H1 (cell line): ENCODE data around the gene PROSER2. TPM values are rescaled to one million over a fixed set of nuclear protein-coding genes. Genes with fewer than 3 reads are reported as not detected.
A peak's percentile ranks its signal among the peaks of the same experiment; 100 is the strongest.

Experiments
- CTCF ChIA-PET: fragments of 300-600 bp; sonication (Branson Sonifier 250); formaldehyde crosslinking; loops from one replicate; lab custom pipeline; 2021; ENCODE audit not compliant: partially characterized antibody; lab: Charles Lee
- POLR2A ChIA-PET: fragments of 300-600 bp; sonication (Branson Sonifier 250); formaldehyde crosslinking; loops from one replicate; lab custom pipeline; 2021; ENCODE audit warnings: inconsistent platforms; ENCODE audit not compliant: partially characterized antibody; lab: Charles Lee
- DNase-seq, 2 experiments: peaks; one replicate each; pipeline versions ENCODE4 v3.0.0 to v3.0.0-alpha.2; 2010 to 2022; ENCODE audit warnings: low spot score in 2 of 2, low read depth in 1 of 2, mixed read lengths in 1 of 2
- FAIRE-seq: peaks from 2 replicates; lab custom pipeline; 2011; peaks lifted over from hg19 to GRCh38; lab: Jason Lieb, UNC
- H2AFZ ChIP-seq: 2 replicates; pipeline ENCODE4 v1.8.1; 2012; ENCODE audit warnings: low read length, inconsistent platforms
- H2AK5ac ChIP-seq: 2 replicates; pipeline ENCODE4 v1.6.1; 2013; ENCODE audit warnings: low read depth, low read length
- H2BK120ac ChIP-seq: replicated peaks from 2 replicates; pipeline ENCODE3; 2013; ENCODE audit warnings: low read depth, low read length, inconsistent platforms
- H2BK12ac ChIP-seq: 2 replicates; pipeline ENCODE4 v1.6.1; 2013; ENCODE audit warnings: low read depth, low read length
- H2BK15ac ChIP-seq: 2 replicates; pipeline ENCODE4 v1.6.1; 2013; ENCODE audit warnings: low read length
- H2BK20ac ChIP-seq: 2 replicates; pipeline ENCODE4 v1.6.1; 2013; ENCODE audit warnings: low read length
- H2BK5ac ChIP-seq: 2 replicates; pipeline ENCODE4 v1.6.1; 2013; ENCODE audit warnings: low read depth, low read length
- H3K14ac ChIP-seq: 2 replicates; pipeline ENCODE4 v1.6.1; 2013; ENCODE audit warnings: inconsistent platforms; ENCODE audit not compliant: insufficient read length
- H3K18ac ChIP-seq: 2 replicates; pipeline ENCODE4 v1.6.1; 2013; ENCODE audit warnings: low read length; ENCODE audit errors: extremely low read depth
- H3K23ac ChIP-seq: 2 replicates; pipeline ENCODE4 v1.6.1; 2013; ENCODE audit warnings: inconsistent platforms; ENCODE audit not compliant: insufficient read length
- H3K23me2 ChIP-seq: 2 replicates; pipeline ENCODE4 v1.6.1; 2013; ENCODE audit warnings: low read depth, low read length
- H3K27ac ChIP-seq: 2 replicates; pipeline ENCODE4 v1.6.1; 2011; ENCODE audit warnings: low read depth, low read length, inconsistent platforms
- H3K27me3 ChIP-seq, 4 experiments: replicated peaks in 1 of 4; 1 replicate in 1 of 4; 2 replicates in 3 of 4; pipeline versions ENCODE4 v1.6.1 to v1.8.1; 2011 to 2013; ENCODE audit warnings: low read length in 3 of 4, mild to moderate bottlenecking in 3 of 4, inconsistent platforms in 2 of 4, mixed read lengths in 2 of 4, moderate library complexity in 1 of 4; ENCODE audit not compliant: control insufficient read depth in 3 of 4, insufficient read depth in 3 of 4; ENCODE audit errors: extremely low read depth in 1 of 4
- H3K36me3 ChIP-seq, 4 experiments: 2 replicates each; pipeline versions ENCODE4 v1.6.1 to v1.8.1; 2011 to 2013; ENCODE audit warnings: mild to moderate bottlenecking in 4 of 4, low read length in 3 of 4, moderate library complexity in 2 of 4, control low read depth in 1 of 4, inconsistent platforms in 1 of 4; ENCODE audit not compliant: insufficient read depth in 4 of 4, control insufficient read depth in 2 of 4
- H3K4ac ChIP-seq: replicated peaks from 2 replicates; pipeline ENCODE3; 2013; ENCODE audit warnings: low read length, low read depth, mixed read lengths, inconsistent platforms; ENCODE audit not compliant: insufficient read length
- H3K4me1 ChIP-seq, 4 experiments: replicated peaks in 1 of 4; 1 replicate in 1 of 4; 2 replicates in 3 of 4; pipeline versions ENCODE4 v1.6.1 to v1.8.1; 2011 to 2013; ENCODE audit warnings: low read length in 3 of 4, inconsistent platforms in 2 of 4, mixed read lengths in 1 of 4; ENCODE audit not compliant: insufficient read depth in 4 of 4, control insufficient read depth in 3 of 4
- H3K4me2 ChIP-seq, 2 experiments: 2 replicates each; pipeline versions ENCODE4 v1.6.1 to v1.8.1; 2011 to 2013; ENCODE audit warnings: low read depth in 2 of 2, low read length in 2 of 2, control low read depth in 1 of 2, inconsistent platforms in 1 of 2, mild to moderate bottlenecking in 1 of 2; ENCODE audit not compliant: insufficient read depth in 1 of 2
- H3K4me3 ChIP-seq, 4 experiments: fragments of 200-600, 300-600 bp in 1 of 4; sonication (generic), shearing (Covaris generic), sonication (Bioruptor Twin) in 1 of 4; 2 replicates each; pipeline versions ENCODE4 v1.5.1 to v1.8.1; 2011 to 2016; ENCODE audit warnings: low read length in 4 of 4, low read depth in 3 of 4, control low read depth in 2 of 4, inconsistent platforms in 2 of 4, mild to moderate bottlenecking in 2 of 4, mixed read lengths in 1 of 4, moderate library complexity in 1 of 4; ENCODE audit not compliant: insufficient read depth in 2 of 4; ENCODE audit errors: extremely low read depth in 1 of 4
- H3K56ac ChIP-seq: replicated peaks from 2 replicates; pipeline ENCODE3; 2013; ENCODE audit warnings: low read depth, mild to moderate bottlenecking, mixed read lengths, low read length, inconsistent platforms; ENCODE audit not compliant: insufficient read length
- H3K79me1 ChIP-seq: 2 replicates; pipeline ENCODE4 v1.6.1; 2013; ENCODE audit warnings: low read depth, low read length, control low read depth
- H3K79me2 ChIP-seq, 2 experiments: 2 replicates each; pipeline versions ENCODE4 v1.6.1 to v1.8.1; 2012 to 2013; ENCODE audit warnings: low read length in 2 of 2, mild to moderate bottlenecking in 2 of 2, inconsistent platforms in 1 of 2; ENCODE audit not compliant: insufficient read depth in 2 of 2, control insufficient read depth in 1 of 2
- H3K9ac ChIP-seq, 4 experiments: replicated peaks in 1 of 4; 1 replicate in 1 of 4; 2 replicates in 3 of 4; pipeline versions ENCODE4 v1.6.1 to v1.8.1; 2011 to 2013; ENCODE audit warnings: low read depth in 3 of 4, low read length in 3 of 4, control low read depth in 2 of 4, mild to moderate bottlenecking in 2 of 4, moderate library complexity in 2 of 4, inconsistent platforms in 1 of 4; ENCODE audit errors: extremely low read depth in 1 of 4
- H3K9me3 ChIP-seq, 2 experiments: 2 replicates each; pipeline versions ENCODE4 v1.6.1 to v1.8.1; 2012 to 2013; ENCODE audit warnings: mild to moderate bottlenecking in 2 of 2, moderate library complexity in 2 of 2, control low read depth in 1 of 2, inconsistent platforms in 1 of 2, low read depth in 1 of 2, low read length in 1 of 2, mixed read lengths in 1 of 2; ENCODE audit not compliant: insufficient read depth in 2 of 2
- H4K20me1 ChIP-seq, 2 experiments: replicated peaks in 1 of 2; 2 replicates each; pipeline versions ENCODE3 to v1.8.1; 2011 to 2013; ENCODE audit warnings: inconsistent platforms in 2 of 2, low read length in 2 of 2, mild to moderate bottlenecking in 1 of 2; ENCODE audit not compliant: insufficient read depth in 2 of 2, control insufficient read depth in 1 of 2
- H4K5ac ChIP-seq: 2 replicates; pipeline ENCODE4 v1.6.1; 2013; ENCODE audit warnings: low read length, low read depth, mixed read lengths, inconsistent platforms; ENCODE audit not compliant: insufficient read length
- H4K8ac ChIP-seq: 2 replicates; pipeline ENCODE4 v1.8.0; 2013; ENCODE audit warnings: mild to moderate bottlenecking, moderate library complexity, low read length, inconsistent platforms; ENCODE audit not compliant: insufficient read depth; ENCODE audit errors: extremely low read depth
- H4K91ac ChIP-seq: replicated peaks from 2 replicates; pipeline ENCODE3; 2013; ENCODE audit warnings: low read length, mixed read lengths, inconsistent platforms; ENCODE audit not compliant: insufficient read length
- JUND ChIP-seq: IDR thresholded peaks from 2 replicates; pipeline ENCODE4 v1.6.1; 2011; ENCODE audit warnings: mild to moderate bottlenecking, improper control_type of control experiment, low read length
- TEAD4 ChIP-seq: IDR thresholded peaks from 2 replicates; pipeline ENCODE4 v1.6.1; 2012; ENCODE audit warnings: low read depth, low read length, inconsistent platforms, mixed read lengths
- WGBS, 2 experiments: shearing (Covaris generic) in 1 of 2; methylation state at CpG; one replicate each; pipeline versions ENCODE4 v1.1.6 to v1.1.7; 2013 to 2015; ENCODE audit warnings: low lambda C conversion rate in 2 of 2, mixed read lengths in 2 of 2, inconsistent platforms in 1 of 2, low coverage in 1 of 2, missing lambda C conversion rate in 1 of 2; ENCODE audit not compliant: insufficient replicate concordance in 2 of 2, insufficient coverage in 1 of 2, insufficient read length in 1 of 2; ENCODE audit errors: extremely low coverage in 1 of 2, missing lambda C conversion rate in 1 of 2; 5-methylcytosine and 5-hydroxymethylcytosine counted together
- polyA plus RNA-seq, 7 experiments: library from polyadenylated mRNA; depleted of rRNA in 3 of 7; stranded (reverse) in 5 of 7; unstranded in 2 of 7; fragments of >200 nt in 5 of 7; fragments of 200-250 nt in 2 of 7; gene quantifications; 1 replicate in 5 of 7; 2 replicates in 1 of 7; 4 replicates in 1 of 7; pipeline versions ENCODE4 v1.2.1 to v1.2.3, GENCODE V29; 2011 to 2013; ENCODE audit warnings: missing spikeins in 2 of 7, mixed read lengths in 2 of 7
- total RNA-seq: library from RNA; stranded (reverse); fragmentation: NEBNext Ultra II Directional; extraction: Animal tissue kit (Norgen Biotek cat#: 25700); gene quantifications from 2 replicates; pipeline ENCODE4 v1.2.1, GENCODE V29; 2021

The PROSER2 gene
- total and polyA plus RNA-seq, 2 of the 8 experiments (the other 6 are each of a cell fraction or from before 2014, with no cell fraction given): 3.9 to 13.7 TPM

DNA sequence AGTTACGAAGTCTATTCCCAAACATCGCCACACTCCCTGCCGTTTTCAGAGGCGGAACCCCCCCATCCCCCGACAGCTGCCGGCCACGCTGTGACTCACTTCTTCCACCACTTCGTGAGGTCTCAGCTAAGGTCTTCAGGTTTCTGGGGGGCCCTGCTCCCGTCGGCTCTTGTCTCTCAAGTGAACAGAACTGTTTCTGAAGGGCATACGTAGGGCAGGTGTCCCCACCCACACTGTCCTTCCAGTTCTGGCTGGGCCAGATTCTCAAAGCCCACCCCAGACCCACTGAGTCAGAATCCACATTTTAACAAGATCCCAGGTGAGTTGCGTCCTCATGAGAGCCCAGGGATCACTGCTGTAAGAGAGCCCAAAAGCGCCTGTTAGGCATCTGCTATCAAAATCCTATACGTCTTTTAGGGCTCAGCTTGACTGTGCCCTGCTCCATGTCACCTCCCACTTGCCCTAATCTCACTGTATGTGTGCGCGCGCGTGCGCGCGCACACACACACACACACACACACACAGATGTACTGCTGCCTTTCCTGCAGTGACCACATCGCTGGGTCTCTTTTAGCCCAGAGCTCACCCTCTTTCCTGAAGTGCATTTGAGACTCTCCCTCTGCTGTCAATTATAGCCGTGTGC, 78.8 kb downstream of the PROSER2 start:
- Histone ChIP-seq H3K4me3 (no peak overlapping the region), H2AFZ (no peak overlapping the region; the same call in 1 of the 2 replicates), H3K9me3 (no peaks in the 10 kb centered on the region), H3K9ac (no peak overlapping the region), H3K36me3 (no peaks in the 10 kb centered on the region), H4K8ac (no peak overlapping the region; the same call in 1 of the 2 replicates), H3K27ac (no peak overlapping the region), H3K14ac (no peak overlapping the region), H4K5ac (no peak overlapping the region), H3K4me1 (peaks cover 0 to 4% (median 1%) of the 10 kb centered on the region in 4 experiments; a peak in 2 of 7 replicates), H2BK120ac (no peak overlapping the region), H2AK5ac (no peak overlapping the region), H3K4ac (no peak overlapping the region), H2BK20ac (peak overlapping the region; percentile 72; the same call in 1 of the 2 replicates), H4K91ac (no peak overlapping the region), H3K4me2 (no peak overlapping the region), H3K23ac (no peak overlapping the region), H3K79me2 (no peaks in the 10 kb centered on the region), H2BK5ac (no peak overlapping the region), H2BK12ac (0 out of 2 replicates have a peak overlapping the region, but pooled peaks have one; percentile 9), H3K56ac (no peak overlapping the region), H3K27me3 (no peaks in the 10 kb centered on the region), H3K79me1 (no peaks in the 10 kb centered on the region), H3K18ac (no peak overlapping the region), H4K20me1 (no peaks in the 10 kb centered on the region), H3K23me2 (no peaks in the 10 kb centered on the region), H2BK15ac (no peak overlapping the region; the same call in 1 of the 2 replicates)
- POLR2A ChIA-PET: no interaction called here
- CTCF ChIA-PET: interaction anchor here (0.6 to 7.8 kb wide), 8 partner anchors 11 to 119 kb away, joined by 3 to 34 read pairs (median 4); no protein-coding TSS in a partner anchor
- 78% methylated on average over 23 of the region's 23 CpGs; no CpG with 5 or more reads in 1 of the 2 experiments for WGBS, 2 experiments
- FAIRE-seq (no peak), DNase-seq (no peak)
- TF ChIP-seq TEAD4: no peak
- peak; percentile 79 for TF ChIP-seq JUND
